ENCODE results near the gene TUBA4A. TPM values are rescaled to one million over a fixed set of nuclear protein-coding genes. Genes with fewer than 3 reads are reported as not detected.

Gene TUBA4A
- polyA plus RNA-seq, 2 donors = 89.0 to 161 TPM

- peak overlapping the region; percentile 94 to 99 for H3K27ac ChIP-seq (ENCODE audit: low read depth in 2 of 2, low read length in 1 of 2)
- H3K9me3 ChIP-seq (ENCODE audit: control insufficient read depth in 2 of 2, insufficient read depth in 1 of 2, low read depth in 1 of 2, low read length in 1 of 2) = no peaks in the 10 kb centered on the region
- peaks cover 22 to 30% of the 10 kb centered on the region in 2 donors for H3K36me3 ChIP-seq (ENCODE audit: control insufficient read depth in 2 of 2, insufficient read depth in 2 of 2, low read length in 1 of 2)
- H3K4me3 ChIP-seq (ENCODE audit: low read depth in 1 of 2, low read length in 2 of 2) = peak overlapping the region; percentile 76 to 85
- WGBS, 2 donors = 39% methylated on average over 7 of the region's 7 CpGs
- no peaks in the 10 kb centered on the region for H3K27me3 ChIP-seq (ENCODE audit: control insufficient read depth in 1 of 2, insufficient read depth in 2 of 2, low read length in 2 of 2)
- peaks cover 9 to 10% of the 10 kb centered on the region in 2 donors for H3K4me1 ChIP-seq (ENCODE audit: control insufficient read depth in 2 of 2, insufficient read depth in 2 of 2, low read length in 1 of 2)
Observed at GRCh38 chr2:219228041-219228910, 25.4 kb downstream of the TUBA4A start.

GRCh38 chr2:219225350-219225749, 28.4 kb downstream of the TUBA4A start:
- H3K4me1 ChIP-seq (ENCODE audit: control insufficient read depth in 2 of 2, insufficient read depth in 2 of 2, low read length in 1 of 2) = peaks cover 9 to 10% of the 10 kb centered on the region in 2 donors
- no peak overlapping the region for H3K27ac ChIP-seq (ENCODE audit: low read depth in 2 of 2, low read length in 1 of 2)
- no peaks in the 10 kb centered on the region for H3K27me3 ChIP-seq (ENCODE audit: control insufficient read depth in 1 of 2, insufficient read depth in 2 of 2, low read length in 2 of 2)
- H3K9me3 ChIP-seq (ENCODE audit: control insufficient read depth in 2 of 2, insufficient read depth in 1 of 2, low read depth in 1 of 2, low read length in 1 of 2) = no peaks in the 10 kb centered on the region
- 82 to 85% methylated on average over 3 of the region's 3 CpGs for WGBS, 2 donors
- H3K36me3 ChIP-seq (ENCODE audit: control insufficient read depth in 2 of 2, insufficient read depth in 2 of 2, low read length in 1 of 2) = peaks cover 30 to 52% of the 10 kb centered on the region in 2 donors
- no peak overlapping the region for H3K4me3 ChIP-seq (ENCODE audit: low read depth in 1 of 2, low read length in 2 of 2)

- WGBS, 2 donors = 92 to 94% methylated on average over 31 of the region's 31 CpGs
- H3K4me3 ChIP-seq (ENCODE audit: low read depth in 1 of 2, low read length in 2 of 2) = no peak overlapping the region
- H3K4me1 ChIP-seq (ENCODE audit: control insufficient read depth in 2 of 2, insufficient read depth in 2 of 2, low read length in 1 of 2) = peaks cover 9 to 17% of the 10 kb centered on the region in 2 donors
- no peak overlapping the region for H3K27ac ChIP-seq (ENCODE audit: low read depth in 2 of 2, low read length in 1 of 2)
- H3K9me3 ChIP-seq (ENCODE audit: control insufficient read depth in 2 of 2, insufficient read depth in 1 of 2, low read depth in 1 of 2, low read length in 1 of 2) = no peaks in the 10 kb centered on the region
- H3K27me3 ChIP-seq (ENCODE audit: control insufficient read depth in 1 of 2, insufficient read depth in 2 of 2, low read length in 2 of 2) = no peaks in the 10 kb centered on the region
- peaks cover 30 to 61% of the 10 kb centered on the region in 2 donors for H3K36me3 ChIP-seq (ENCODE audit: control insufficient read depth in 2 of 2, insufficient read depth in 2 of 2, low read length in 1 of 2)
Observed at GRCh38 chr2:219223831-219224610, 29.7 kb downstream of the TUBA4A start.

- Histone ChIP-seq H3K27me3 (ENCODE audit: control insufficient read depth in 1 of 2, insufficient read depth in 2 of 2, low read length in 2 of 2) (no peaks in the 10 kb centered on the region), H3K4me3 (ENCODE audit: low read depth in 1 of 2, low read length in 2 of 2) (no peak overlapping the region), H3K4me1 (ENCODE audit: control insufficient read depth in 2 of 2, insufficient read depth in 2 of 2, low read length in 1 of 2) (peaks cover 0 to 11% of the 10 kb centered on the region in 2 donors), H3K36me3 (ENCODE audit: control insufficient read depth in 2 of 2, insufficient read depth in 2 of 2, low read length in 1 of 2) (peaks cover 30 to 61% of the 10 kb centered on the region in 2 donors), H3K27ac (ENCODE audit: low read depth in 2 of 2, low read length in 1 of 2) (no peak overlapping the region), H3K9me3 (ENCODE audit: control insufficient read depth in 2 of 2, insufficient read depth in 1 of 2, low read depth in 1 of 2, low read length in 1 of 2) (no peaks in the 10 kb centered on the region)
- WGBS, 2 donors = 94% methylated on average over 16 of the region's 16 CpGs
Observed at GRCh38 chr2:219221957-219222518, 31.7 kb downstream of the TUBA4A start.

GRCh38 chr2:219220652-219221402, 32.9 kb downstream of the TUBA4A start:
- Histone ChIP-seq H3K4me3 (ENCODE audit: low read depth in 1 of 2, low read length in 2 of 2) (no peak overlapping the region), H3K36me3 (ENCODE audit: control insufficient read depth in 2 of 2, insufficient read depth in 2 of 2, low read length in 1 of 2) (peaks cover 27 to 66% of the 10 kb centered on the region in 2 donors), H3K27me3 (ENCODE audit: control insufficient read depth in 1 of 2, insufficient read depth in 2 of 2, low read length in 2 of 2) (no peaks in the 10 kb centered on the region), H3K27ac (ENCODE audit: low read depth in 2 of 2, low read length in 1 of 2) (no peak overlapping the region), H3K4me1 (ENCODE audit: control insufficient read depth in 2 of 2, insufficient read depth in 2 of 2, low read length in 1 of 2) (peaks cover 0 to 11% of the 10 kb centered on the region in 2 donors), H3K9me3 (ENCODE audit: control insufficient read depth in 2 of 2, insufficient read depth in 1 of 2, low read depth in 1 of 2, low read length in 1 of 2) (no peaks in the 10 kb centered on the region)
- 90 to 92% methylated on average over 18 to 19 of the region's 19 CpGs for WGBS, 2 donors

- peaks cover 0 to 11% of the 10 kb centered on the region in 2 donors for H3K4me1 ChIP-seq (ENCODE audit: control insufficient read depth in 2 of 2, insufficient read depth in 2 of 2, low read length in 1 of 2)
- WGBS, 2 donors = 89 to 90% methylated on average over 18 of the region's 18 CpGs
- H3K27me3 ChIP-seq (ENCODE audit: control insufficient read depth in 1 of 2, insufficient read depth in 2 of 2, low read length in 2 of 2) = no peaks in the 10 kb centered on the region
- H3K36me3 ChIP-seq (ENCODE audit: control insufficient read depth in 2 of 2, insufficient read depth in 2 of 2, low read length in 1 of 2) = peaks cover 26 to 59% of the 10 kb centered on the region in 2 donors
- H3K4me3 ChIP-seq (ENCODE audit: low read depth in 1 of 2, low read length in 2 of 2) = no peak overlapping the region
- peak overlapping the region; percentile 80 to 81 for H3K27ac ChIP-seq (ENCODE audit: low read depth in 2 of 2, low read length in 1 of 2)
- no peaks in the 10 kb centered on the region for H3K9me3 ChIP-seq (ENCODE audit: control insufficient read depth in 2 of 2, insufficient read depth in 1 of 2, low read depth in 1 of 2, low read length in 1 of 2)
Observed at GRCh38 chr2:219219784-219220532, 33.8 kb downstream of the TUBA4A start.

GRCh38 chr2:219218732-219219701, 34.7 kb downstream of the TUBA4A start, which contains the start of gene ABCB6:
ABCB6 (minus strand) TSS chr2:219218958; CDS start chr2:219218673, 285 bp downstream.
- Histone ChIP-seq H3K27ac (ENCODE audit: low read depth in 2 of 2, low read length in 1 of 2) (peak within 1 kb of the TSS; percentile 96 to 97), H3K9me3 (ENCODE audit: control insufficient read depth in 2 of 2, insufficient read depth in 1 of 2, low read depth in 1 of 2, low read length in 1 of 2) (no peaks in the 10 kb centered on the region), H3K27me3 (ENCODE audit: control insufficient read depth in 1 of 2, insufficient read depth in 2 of 2, low read length in 2 of 2) (no peaks in the 10 kb centered on the region), H3K36me3 (ENCODE audit: control insufficient read depth in 2 of 2, insufficient read depth in 2 of 2, low read length in 1 of 2) (peaks cover 18 to 53% of the 10 kb centered on the region in 2 donors), H3K4me1 (ENCODE audit: control insufficient read depth in 2 of 2, insufficient read depth in 2 of 2, low read length in 1 of 2) (peaks cover 0 to 11% of the 10 kb centered on the region in 2 donors), H3K4me3 (ENCODE audit: low read depth in 1 of 2, low read length in 2 of 2) (peak within 1 kb of the TSS; percentile 43 to 47)
- WGBS, 2 donors = 10 to 12% methylated on average over 61 to 71 of the region's 71 CpGs
